AG20443 (cell line): ENCODE results near the gene TMEM11.
A peak's percentile ranks its signal among the peaks of the same experiment; 100 is the strongest.

ENCODE experiments used
- DNase-seq: peaks from one replicate; pipeline ENCODE4 v3.0.0; 2012; ENCODE audit warnings: low spot score, mixed read lengths

TMEM11 gene

GRCh38 chr17:21161498-21162393 is 52.2 kb downstream of the TMEM11 start:
- peak; percentile 61 for DNase-seq

GRCh38 chr17:21160401-21160800 is 53.6 kb downstream of the TMEM11 start:
- DNase-seq: no peak

- no peak for DNase-seq
Observed at GRCh38 chr17:21157586-21158370, 56.2 kb downstream of the TMEM11 start.

DNA sequence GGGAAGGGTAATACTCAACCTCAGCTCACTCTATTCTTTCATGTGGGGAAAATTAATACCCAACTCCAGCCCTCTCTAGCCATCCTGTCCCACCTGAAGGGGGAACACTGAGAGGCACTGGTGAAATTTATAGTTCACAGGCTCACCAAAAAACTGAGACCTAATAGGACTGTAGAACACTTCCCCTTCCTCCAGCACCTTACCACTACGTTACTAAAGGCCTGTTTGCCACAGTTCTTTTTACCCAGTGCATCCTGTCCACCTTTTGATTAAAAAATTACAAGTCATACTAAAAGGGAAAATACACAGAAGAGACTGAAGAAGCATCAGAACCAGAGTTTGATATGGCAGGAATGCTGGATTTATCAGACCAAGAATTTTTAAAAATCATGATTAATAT is 61.2 kb downstream of the TMEM11 start:
- DNase-seq: no peak

DNA sequence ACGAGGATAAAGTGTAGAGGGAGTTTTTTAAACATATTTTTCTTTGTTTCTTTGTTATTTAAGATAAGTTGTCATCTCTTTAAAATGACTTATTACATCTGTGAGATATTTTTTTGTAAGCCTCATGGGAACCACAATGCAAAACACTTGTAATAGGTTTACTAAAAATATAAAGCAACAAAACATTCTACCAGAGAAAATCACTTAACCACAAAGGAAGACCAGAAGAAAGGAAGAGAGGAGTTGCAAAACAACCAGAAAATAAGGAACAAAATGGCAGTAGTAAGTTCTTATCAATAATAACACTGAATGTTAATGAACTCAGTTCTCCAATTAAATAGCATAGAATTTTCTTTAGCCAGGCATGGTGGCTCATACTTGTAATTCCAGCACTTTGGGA is 64.3 kb downstream of the TMEM11 start:
- no peak for DNase-seq
